ENCODE measurements around the gene NEK1. TPM values are rescaled to one million over a fixed set of nuclear protein-coding genes. Genes with fewer than 3 reads are reported as not detected.

Gene NEK1
- total and polyA plus RNA-seq, 2 experiments from 2014 or later: 9.3 to 19.5 TPM

GRCh38 chr4:169630069-169630468, 17.7 kb upstream of the NEK1 start:
- no peak overlapping the region for H3K27ac ChIP-seq (ENCODE audit: low read depth)
- no peaks in the 10 kb centered on the region for H3K4me1 ChIP-seq (ENCODE audit: insufficient read depth)
- no peaks in the 10 kb centered on the region; the same call in 1 of the 2 replicates for H3K9me2 ChIP-seq (ENCODE audit: insufficient read depth)
- no peaks in the 10 kb centered on the region; the same call in 2 of the 3 replicates for H3K4me1 Mint-ChIP-seq
- no peak for ATAC-seq
- no peaks in the 10 kb centered on the region; the same call in 2 of the 3 replicates for H3K36me3 Mint-ChIP-seq (ENCODE audit: low read depth)
- TF ChIP-seq CREB1 (CRISPR knock-in tag; IDR thresholded peaks at IDR 0.05; ENCODE audit: low read depth) (no peak), POLR2AphosphoS5 (IDR thresholded peaks at IDR 0.05; ENCODE audit: low read depth) (no peak), ZNF331 (CRISPR knock-in tag; IDR thresholded peaks at IDR 0.05; ENCODE audit: low read depth) (no peak), CTCF (conservative IDR thresholded peaks at IDR 0.05; ENCODE audit: low read depth in 2 of 2) (no peak), JUNB (IDR thresholded peaks at IDR 0.05; ENCODE audit: unreplicated experiment) (no peak), ZNF114 (CRISPR knock-in tag; IDR thresholded peaks at IDR 0.05) (no peak), STAT1 (IDR thresholded peaks at IDR 0.05; ENCODE audit: unreplicated experiment) (no peak), ETS1 (IDR thresholded peaks at IDR 0.05) (no peak), REST (IDR thresholded peaks at IDR 0.05; ENCODE audit: unreplicated experiment) (no peak), EZH2 (IDR thresholded peaks at IDR 0.05; ENCODE audit: low read depth, unreplicated experiment) (no peak), NANOG (IDR thresholded peaks at IDR 0.05; ENCODE audit: borderline replicate concordance) (no peak), ZNF462 (CRISPR knock-in tag; IDR thresholded peaks at IDR 0.05) (no peak), EZH2phosphoT487 (IDR thresholded peaks at IDR 0.05; ENCODE audit: unreplicated experiment) (no peak)
- DNase-seq (ENCODE audit: low spot score): no peak
- no peaks in the 10 kb centered on the region for H3K27me3 Mint-ChIP-seq (ENCODE audit: insufficient read depth, low read depth, poor library complexity)
- no peak overlapping the region for H3K4me3 ChIP-seq
- H3K27ac Mint-ChIP-seq: no peak overlapping the region
- no peak overlapping the region for H3K4me3 Mint-ChIP-seq
- no peak overlapping the region for H2AFZ ChIP-seq
- peaks cover 17% of the 10 kb centered on the region; the same call in 1 of the 2 replicates for H4K20me1 ChIP-seq (replicated peaks; ENCODE audit: insufficient read depth)
- H3K79me2 ChIP-seq (replicated peaks; ENCODE audit: insufficient read depth): peaks cover 94% of the 10 kb centered on the region
- H3K9me3 Mint-ChIP-seq: no peaks in the 10 kb centered on the region
- H3F3A ChIP-seq (replicated peaks; ENCODE audit: low read depth): no peaks in the 10 kb centered on the region
- H3K36me3 ChIP-seq (ENCODE audit: insufficient read depth): no peaks in the 10 kb centered on the region
- no peaks in the 10 kb centered on the region for H3K27me3 ChIP-seq (ENCODE audit: insufficient read depth)
- no peak overlapping the region for H3K4me2 ChIP-seq
